MCF 10A (cell line): Measurements from ENCODE around the gene VOPP1. TPM values are rescaled to one million over a fixed set of nuclear protein-coding genes. Genes with fewer than 3 reads are reported as not detected.
A peak's percentile ranks its signal among the peaks of the same experiment; 100 is the strongest.

ENCODE experiments used
- BruUV-seq: library from RNA; stranded (reverse); fragments of 400-500 nt; replicated peaks from 2 replicates; lab custom pipeline; 2021; lab: Mats Ljungman, UMichigan
- CTCF ChIA-PET: fragments of 300-600 bp; sonication (Branson Sonifier 250); formaldehyde crosslinking; extraction: SDS; loops from one replicate; lab custom pipeline; 2021; ENCODE audit warnings: antibody characterized with exemption, inconsistent platforms; lab: Yijun Ruan, JAX
- POLR2A ChIA-PET: fragments of 300-600, 350-650 bp; sonication (Branson Sonifier 250); formaldehyde crosslinking; extraction: SDS; loops from one replicate; lab custom pipeline; 2020; ENCODE audit warnings: antibody characterized with exemption, inconsistent platforms; lab: Yijun Ruan, JAX
- DNase-seq: peaks from one replicate; pipeline ENCODE4 v3.0.0-alpha.2; 2018; ENCODE audit not compliant: unreplicated experiment
- H3K27ac Mint-ChIP-seq: one replicate; pipeline ENCODE4 v1.8.0; 2022; ENCODE audit warnings: mild to moderate bottlenecking, low read depth, mixed read lengths; ENCODE audit not compliant: unreplicated experiment
- H3K27me3 Mint-ChIP-seq: one replicate; pipeline ENCODE4 v1.8.0; 2022; ENCODE audit warnings: mixed read lengths; ENCODE audit not compliant: insufficient read depth, unreplicated experiment
- H3K36me3 Mint-ChIP-seq: one replicate; pipeline ENCODE4 v1.8.0; 2022; ENCODE audit warnings: mild to moderate bottlenecking, moderate library complexity, mixed read lengths; ENCODE audit not compliant: insufficient read depth, unreplicated experiment
- H3K4me1 Mint-ChIP-seq: one replicate; pipeline ENCODE4 v1.8.0; 2022; ENCODE audit warnings: mixed read lengths; ENCODE audit not compliant: insufficient read depth, unreplicated experiment
- H3K4me3 Mint-ChIP-seq: one replicate; pipeline ENCODE4 v1.8.0; 2022; ENCODE audit warnings: mild to moderate bottlenecking, moderate library complexity, mixed read lengths; ENCODE audit not compliant: unreplicated experiment
- H3K9me3 Mint-ChIP-seq: one replicate; pipeline ENCODE4 v1.8.0; 2022; ENCODE audit warnings: mixed read lengths; ENCODE audit not compliant: unreplicated experiment
- intact Hi-C: fragments of 100-400 bp; cut with micrococcal nuclease; formaldehyde crosslinking; loops from 2 replicates; pipeline ENCODE4 v1.14.1; 2022
- total RNA-seq: library from RNA; stranded (reverse); gene quantifications from 2 replicates; pipeline ENCODE4 v1.2.3, GENCODE V29; 2022
- TF ChIP-seq, protein P1 (sequence below): fragments of 200-600 bp; IDR thresholded peaks from one replicate; pipeline ENCODE4 v1.8.0; 2022; ENCODE audit warnings: antibody characterized with exemption, mild to moderate bottlenecking; ENCODE audit not compliant: unreplicated experiment

The VOPP1 gene
- total RNA-seq, 1 experiment from 2014 or later = 29.2 TPM

DNA sequence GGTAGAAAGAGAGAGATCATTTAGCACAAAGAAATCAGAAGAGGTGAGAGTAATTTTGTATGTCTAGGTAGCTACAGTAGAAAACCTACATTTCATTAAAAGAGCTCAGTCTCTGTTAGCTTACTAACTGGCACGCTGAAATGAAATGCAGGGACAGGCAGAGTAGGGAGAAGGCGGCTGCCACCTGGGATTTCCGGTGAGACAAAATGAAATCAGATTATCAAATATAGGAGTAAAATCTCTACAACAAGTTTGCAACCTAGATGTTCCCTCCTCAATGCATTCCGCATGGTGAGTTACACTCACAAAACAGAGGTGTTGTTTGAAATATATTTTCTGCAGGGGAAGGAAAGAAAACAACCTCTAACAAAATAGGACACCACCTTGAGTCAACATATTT, 55.9 kb downstream of the VOPP1 start:
- no TSS peak for BruUV-seq
- H3K36me3 Mint-ChIP-seq = peaks cover 31% of the 10 kb centered on the region
- peaks cover 6% of the 10 kb centered on the region for H3K4me1 Mint-ChIP-seq
- ChIA-PET CTCF (interaction anchor here (0.7 to 1.6 kb wide), 3 partner anchors 10 to 77 kb away, joined by 3 to 6 read pairs (median 3); no protein-coding TSS in a partner anchor), POLR2A (interaction anchor here (0.8 kb wide), 1 partner anchor 14 kb away, joined by 3 read pairs; no protein-coding TSS in a partner anchor)
- H3K27ac Mint-ChIP-seq = peak overlapping the region; percentile 21
- no peaks in the 10 kb centered on the region for H3K9me3 Mint-ChIP-seq
- TF ChIP-seq, protein P1, sequence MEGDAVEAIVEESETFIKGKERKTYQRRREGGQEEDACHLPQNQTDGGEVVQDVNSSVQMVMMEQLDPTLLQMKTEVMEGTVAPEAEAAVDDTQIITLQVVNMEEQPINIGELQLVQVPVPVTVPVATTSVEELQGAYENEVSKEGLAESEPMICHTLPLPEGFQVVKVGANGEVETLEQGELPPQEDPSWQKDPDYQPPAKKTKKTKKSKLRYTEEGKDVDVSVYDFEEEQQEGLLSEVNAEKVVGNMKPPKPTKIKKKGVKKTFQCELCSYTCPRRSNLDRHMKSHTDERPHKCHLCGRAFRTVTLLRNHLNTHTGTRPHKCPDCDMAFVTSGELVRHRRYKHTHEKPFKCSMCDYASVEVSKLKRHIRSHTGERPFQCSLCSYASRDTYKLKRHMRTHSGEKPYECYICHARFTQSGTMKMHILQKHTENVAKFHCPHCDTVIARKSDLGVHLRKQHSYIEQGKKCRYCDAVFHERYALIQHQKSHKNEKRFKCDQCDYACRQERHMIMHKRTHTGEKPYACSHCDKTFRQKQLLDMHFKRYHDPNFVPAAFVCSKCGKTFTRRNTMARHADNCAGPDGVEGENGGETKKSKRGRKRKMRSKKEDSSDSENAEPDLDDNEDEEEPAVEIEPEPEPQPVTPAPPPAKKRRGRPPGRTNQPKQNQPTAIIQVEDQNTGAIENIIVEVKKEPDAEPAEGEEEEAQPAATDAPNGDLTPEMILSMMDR = no peak
- H3K4me3 Mint-ChIP-seq = no peak overlapping the region
- intact Hi-C loops = no loop called here
- DNase-seq = no peak
- H3K27me3 Mint-ChIP-seq = no peaks in the 10 kb centered on the region

DNA sequence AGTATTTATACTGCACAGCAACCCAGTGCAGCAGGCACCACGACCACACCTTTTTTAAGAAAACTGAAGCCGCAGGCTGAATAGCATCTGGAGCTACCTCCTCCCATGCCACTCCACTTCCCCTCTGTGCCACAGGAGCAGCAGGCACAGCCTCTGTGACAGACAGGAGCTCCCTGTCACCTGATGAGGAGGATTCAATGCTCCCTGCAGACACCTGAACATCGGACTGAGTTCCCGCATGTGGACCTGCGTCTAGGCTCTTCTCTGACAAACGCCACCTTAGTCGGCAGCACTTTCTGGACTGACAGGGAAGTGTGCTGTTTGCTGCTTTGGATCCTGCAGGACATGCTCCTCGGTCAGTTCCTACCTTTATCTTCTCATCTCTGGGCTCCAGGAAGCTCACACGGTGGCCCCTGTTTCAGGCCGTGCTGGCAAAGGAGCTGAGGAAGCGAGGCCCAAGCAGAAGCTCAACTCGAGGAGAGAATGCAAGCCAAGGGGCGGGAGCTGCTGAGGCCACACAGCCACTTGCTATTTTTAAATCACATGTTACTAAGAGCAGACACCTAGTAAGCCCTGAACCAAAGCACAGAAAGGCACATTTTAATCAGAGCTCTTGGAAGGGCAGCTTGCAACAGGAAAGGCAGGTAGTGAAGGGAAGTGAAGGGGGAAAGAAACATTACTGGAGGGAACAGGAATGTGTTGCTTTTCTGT, 56.6 kb downstream of the VOPP1 start:
- ChIA-PET POLR2A (no interaction called here), CTCF (interaction anchor here (0.9 to 1.0 kb wide), 2 partner anchors 11 to 83 kb away, joined by 3 read pairs; no protein-coding TSS in a partner anchor)
- no peak overlapping the region for H3K4me3 Mint-ChIP-seq
- TF ChIP-seq, protein P1 = no peak
- no peaks in the 10 kb centered on the region for H3K9me3 Mint-ChIP-seq
- no TSS peak for BruUV-seq
- H3K36me3 Mint-ChIP-seq = peaks cover 31% of the 10 kb centered on the region
- H3K4me1 Mint-ChIP-seq = no peaks in the 10 kb centered on the region
- DNase-seq = no peak
- peak overlapping the region; percentile 21 for H3K27ac Mint-ChIP-seq
- H3K27me3 Mint-ChIP-seq = no peaks in the 10 kb centered on the region
- intact Hi-C loops = no loop called here

DNA sequence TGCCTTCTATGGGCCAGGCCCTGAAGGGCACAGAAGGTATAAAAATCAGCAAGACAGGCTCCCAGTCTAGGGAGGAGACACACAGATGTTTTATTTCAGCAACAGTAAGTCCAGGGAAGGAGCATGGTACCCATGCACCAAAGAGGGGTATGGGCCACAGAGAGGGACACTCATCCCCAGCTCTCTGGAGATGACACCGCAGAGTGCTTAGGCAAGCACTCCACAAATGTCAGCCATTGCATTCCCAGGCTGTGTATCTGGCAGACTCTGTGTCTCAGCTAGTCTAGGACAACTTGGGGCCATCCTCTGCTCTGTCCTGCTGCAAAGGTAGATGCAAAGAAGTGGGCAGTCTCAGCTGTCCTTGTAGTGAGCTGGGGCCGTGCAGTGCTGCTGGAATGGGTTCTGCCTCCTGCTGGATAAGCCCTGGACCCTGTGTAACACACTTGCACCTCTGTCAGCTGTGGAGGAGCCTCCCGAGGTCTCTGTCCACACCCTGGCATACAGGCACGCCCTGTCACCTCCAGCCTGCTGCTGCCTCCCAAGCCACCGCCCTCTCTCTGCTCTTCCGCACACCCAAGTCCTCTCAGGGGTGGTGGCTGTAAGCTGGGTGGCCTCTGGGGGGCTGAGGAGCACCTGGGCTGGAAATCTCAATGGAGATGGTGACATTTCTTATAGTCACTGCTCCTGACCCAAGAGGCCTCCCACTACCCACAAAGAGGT, 57.6 kb downstream of the VOPP1 start:
- intact Hi-C loops = no loop called here
- ChIA-PET POLR2A (no interaction called here), CTCF (no interaction called here)
- no peak for DNase-seq
- no peak overlapping the region for H3K4me3 Mint-ChIP-seq
- H3K4me1 Mint-ChIP-seq = peaks cover 3% of the 10 kb centered on the region
- H3K36me3 Mint-ChIP-seq = peaks cover 25% of the 10 kb centered on the region
- H3K27me3 Mint-ChIP-seq = no peaks in the 10 kb centered on the region
- no peaks in the 10 kb centered on the region for H3K9me3 Mint-ChIP-seq
- TF ChIP-seq, protein P1 = no peak
- no peak overlapping the region for H3K27ac Mint-ChIP-seq
- BruUV-seq = no TSS peak

DNA sequence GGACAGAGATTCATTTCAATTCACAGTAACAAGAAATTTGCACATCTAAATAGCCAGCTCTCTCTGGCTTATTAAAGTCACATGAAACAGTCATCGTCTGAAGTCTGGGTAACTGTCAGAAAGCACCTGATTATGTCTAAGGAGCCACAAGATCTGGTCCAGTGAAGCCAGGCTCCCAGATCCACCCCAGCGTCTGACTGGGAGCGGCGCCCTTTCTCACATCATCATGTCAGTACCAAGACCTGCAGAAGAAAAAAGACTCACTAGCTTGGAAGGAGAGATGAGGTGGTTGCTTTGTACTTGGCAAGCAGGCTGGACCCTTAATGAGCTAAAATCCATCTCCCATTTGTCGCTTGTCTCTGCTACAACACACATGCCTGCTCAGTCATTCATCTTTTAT, 58.4 kb downstream of the VOPP1 start:
- intact Hi-C loops = no loop called here
- Mint-ChIP-seq H3K27me3 (no peaks in the 10 kb centered on the region), H3K36me3 (peaks cover 25% of the 10 kb centered on the region), H3K4me1 (peaks cover 6% of the 10 kb centered on the region), H3K9me3 (no peaks in the 10 kb centered on the region), H3K27ac (no peak overlapping the region), H3K4me3 (no peak overlapping the region)
- TF ChIP-seq, protein P1 = no peak
- POLR2A ChIA-PET = no interaction called here
- DNase-seq = no peak
- BruUV-seq = no TSS peak
- CTCF ChIA-PET = no interaction called here
